K562 (cell line): ENCODE measurements around the gene RNF44. TPM values are rescaled to one million over a fixed set of nuclear protein-coding genes. Genes with fewer than 3 reads are reported as not detected.
A peak's percentile ranks its signal among the peaks of the same experiment; 100 is the strongest.

Experiments used
- ARID1B ChIP-seq: fragments of 450-650 bp; IDR thresholded peaks from 2 replicates; pipeline ENCODE4 v1.6.1; 2016; ENCODE audit warnings: antibody characterized with exemption, mild to moderate bottlenecking, inconsistent platforms
- BHLHE40 ChIP-seq: IDR thresholded peaks from 2 replicates; pipeline ENCODE4 v1.6.1; 2011; ENCODE audit warnings: low read length, improper control_type of control experiment
- ETV1 ChIP-seq: fragments of 450-650 bp; conservative IDR thresholded peaks from 2 replicates; pipeline ENCODE4 v1.6.1; 2016; ENCODE audit warnings: missing genetic modification characterization, control low read depth, low read depth, missing compliant biosample characterization
- FUS ChIP-seq: fragments of 200-400 bp; formaldehyde crosslinking; optimal IDR thresholded peaks from 2 replicates; pipeline ENCODE3; 2017; ENCODE audit warnings: low read depth, low read length
- GTF2A2 ChIP-seq: IDR thresholded peaks from 2 replicates; pipeline ENCODE4 v1.6.1; 2016; ENCODE audit warnings: mild to moderate bottlenecking, missing genetic modification characterization, missing compliant biosample characterization
- GTF2B ChIP-seq: IDR thresholded peaks from 2 replicates; pipeline ENCODE4 v1.6.1; 2011; ENCODE audit not compliant: insufficient read length; ENCODE audit errors: extremely low read depth
- MEIS2 ChIP-seq: fragments of 450-650 bp; IDR thresholded peaks from 2 replicates; pipeline ENCODE4 v1.6.1; 2014; ENCODE audit warnings: mild to moderate bottlenecking; ENCODE audit not compliant: partially characterized antibody
- MYC ChIP-seq, 2 experiments: fragments of 250-450 bp in 1 of 2; sonication (Bioruptor Pico) in 1 of 2; IDR thresholded peaks; 2 replicates each; pipeline versions ENCODE4 v1.5.1 to v1.6.1; 2012 to 2021; ENCODE audit warnings: low read depth in 2 of 2, borderline replicate concordance in 1 of 2, improper control_type of control experiment in 1 of 2, low read length in 1 of 2, mild to moderate bottlenecking in 1 of 2, moderate library complexity in 1 of 2
- NFIX ChIP-seq: fragments of 250-450 bp; sonication (Bioruptor Pico); IDR thresholded peaks from 2 replicates; pipeline ENCODE4 v1.4.0; 2020; ENCODE audit warnings: low read depth, mild to moderate bottlenecking, moderate library complexity
- PATZ1 ChIP-seq: fragments of 250-450 bp; sonication (Bioruptor Pico); IDR thresholded peaks from 2 replicates; pipeline ENCODE4 v1.5.0; 2020; ENCODE audit warnings: mild to moderate bottlenecking, borderline replicate concordance
- PRPF4 ChIP-seq: fragments of 200-400 bp; formaldehyde crosslinking; IDR thresholded peaks from one replicate; pipeline ENCODE4 v1.6.1; 2017; ENCODE audit warnings: low read length, low read depth, mild to moderate bottlenecking; ENCODE audit not compliant: insufficient read depth, poor library complexity, severe bottlenecking
- RBBP5 ChIP-seq: fragments of 200-600 bp; sonication (generic); IDR thresholded peaks from 2 replicates; pipeline ENCODE4 v1.6.1; 2012; ENCODE audit warnings: borderline replicate concordance, mild to moderate bottlenecking, low read length, control low read depth, inconsistent platforms; ENCODE audit not compliant: insufficient read depth, poor library complexity, severe bottlenecking
- TARDBP ChIP-seq: fragments of 450-650 bp; IDR thresholded peaks from 2 replicates; pipeline ENCODE4 v1.6.1; 2016
- ZKSCAN1 ChIP-seq: fragments of 150-350 bp; IDR thresholded peaks from 2 replicates; pipeline ENCODE4 v1.6.1; 2016; ENCODE audit warnings: low read depth, low read length
- ZNF12 ChIP-seq: sonication (generic); formaldehyde crosslinking; IDR thresholded peaks from 2 replicates; pipeline ENCODE4 v1.4.0; 2020; ENCODE audit warnings: mild to moderate bottlenecking, missing genetic modification reagents
- ZNF197 ChIP-seq: fragments of 200-800 bp; sonication (Bioruptor generic); IDR thresholded peaks from 2 replicates; pipeline ENCODE4 v1.6.1; 2016; ENCODE audit warnings: low read depth, missing genetic modification characterization, missing compliant biosample characterization
- ZNF212 ChIP-seq: fragments of 450-650 bp; formaldehyde crosslinking; IDR thresholded peaks from 2 replicates; pipeline ENCODE4 v1.4.0; 2020; ENCODE audit warnings: mild to moderate bottlenecking
- ZNF217 ChIP-seq: sonication (generic); formaldehyde crosslinking; IDR thresholded peaks from 2 replicates; pipeline ENCODE4 v1.8.0; 2022; ENCODE audit warnings: mild to moderate bottlenecking, missing genetic modification reagents
- ZNF584 ChIP-seq: fragments of 200-800 bp; sonication (Bioruptor generic); IDR thresholded peaks from 2 replicates; pipeline ENCODE4 v1.6.1; 2016; ENCODE audit warnings: low read depth, mild to moderate bottlenecking, missing genetic modification characterization, missing compliant biosample characterization
- ZNF644 ChIP-seq: fragments of 200-800 bp; sonication (Bioruptor generic); IDR thresholded peaks from 2 replicates; pipeline ENCODE4 v1.6.1; 2016; ENCODE audit warnings: low read depth, missing genetic modification characterization, missing compliant biosample characterization
- ZNF766 ChIP-seq: fragments of 200-800 bp; sonication (Bioruptor generic); conservative IDR thresholded peaks from 2 replicates; pipeline ENCODE4 v1.6.1; 2016; ENCODE audit warnings: missing genetic modification characterization, missing compliant biosample characterization
- polyA plus RNA-seq, 8 experiments: library from polyadenylated mRNA; depleted of rRNA in 4 of 8; stranded (reverse) in 5 of 8; unstranded in 3 of 8; fragments of >200 nt; fragmentation: Nextera tagmentation in 2 of 8; fragmentation: Illumina TruSeq in 1 of 8; extraction: Ambion mirVana in 2 of 8; extraction: Trizol in 1 of 8; gene quantifications; 2 replicates each; pipeline versions ENCODE4 v1.2.1 to v1.2.3, GENCODE V29; 2011 to 2014; ENCODE audit warnings: inconsistent platforms in 1 of 8, missing spikeins in 1 of 8
- total RNA-seq, 7 experiments: library from RNA; depleted of rRNA in 6 of 7; stranded (reverse); fragments of >200 nt in 6 of 7; fragmentation: Illumina TruSeq in 2 of 7; extraction: Trizol in 2 of 7; gene quantifications; 2 replicates each; pipeline versions ENCODE4 v1.2.1 to v1.2.3, GENCODE V29; 2011 to 2021; ENCODE audit warnings: low replicate concordance in 1 of 7
- TF ChIP-seq, protein P1 (sequence below), 3 experiments: IDR thresholded peaks in 2 of 3; conservative IDR thresholded peaks in 1 of 3; 2 replicates each; pipeline ENCODE4 v1.5.1; 2011 to 2012; ENCODE audit warnings: low read length in 3 of 3, mild to moderate bottlenecking in 3 of 3, control low read depth in 2 of 3, improper control_type of control experiment in 1 of 3, inconsistent platforms in 1 of 3, low read depth in 1 of 3, mixed read lengths in 1 of 3, moderate library complexity in 1 of 3; ENCODE audit not compliant: insufficient read depth in 2 of 3
- TF ChIP-seq, protein P2 (sequence below): fragments of 450-650 bp; IDR thresholded peaks from one replicate; pipeline ENCODE4 v1.6.1; 2018; ENCODE audit warnings: mild to moderate bottlenecking, moderate library complexity; ENCODE audit not compliant: partially characterized antibody

The RNF44 gene
- total and polyA plus RNA-seq, 9 of the 15 experiments (the other 6 are each of a cell fraction or from before 2014, with no cell fraction given) = 1.6 to 82.6 (median 7.4) TPM

DNA sequence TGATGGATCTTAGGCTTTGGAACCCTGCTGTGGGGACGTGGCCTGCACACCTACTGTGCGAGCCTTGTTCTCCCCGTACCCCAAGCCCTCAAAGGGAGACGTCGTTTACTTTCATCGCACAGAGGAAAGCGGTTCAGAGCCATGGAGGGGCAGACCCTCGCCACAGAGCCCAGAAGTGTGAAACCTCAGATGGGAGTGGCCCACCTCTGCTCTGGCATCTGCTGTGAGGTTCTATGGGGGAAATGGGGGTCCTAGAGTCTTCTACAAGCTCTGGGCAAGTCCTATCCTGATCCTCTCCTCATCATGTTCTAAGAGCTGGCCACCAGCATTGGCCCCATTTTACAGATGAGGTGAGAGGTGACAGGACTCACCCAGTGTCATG, 3.7 kb upstream of the RNF44 start (continued):
- TF ChIP-seq, protein P1, sequence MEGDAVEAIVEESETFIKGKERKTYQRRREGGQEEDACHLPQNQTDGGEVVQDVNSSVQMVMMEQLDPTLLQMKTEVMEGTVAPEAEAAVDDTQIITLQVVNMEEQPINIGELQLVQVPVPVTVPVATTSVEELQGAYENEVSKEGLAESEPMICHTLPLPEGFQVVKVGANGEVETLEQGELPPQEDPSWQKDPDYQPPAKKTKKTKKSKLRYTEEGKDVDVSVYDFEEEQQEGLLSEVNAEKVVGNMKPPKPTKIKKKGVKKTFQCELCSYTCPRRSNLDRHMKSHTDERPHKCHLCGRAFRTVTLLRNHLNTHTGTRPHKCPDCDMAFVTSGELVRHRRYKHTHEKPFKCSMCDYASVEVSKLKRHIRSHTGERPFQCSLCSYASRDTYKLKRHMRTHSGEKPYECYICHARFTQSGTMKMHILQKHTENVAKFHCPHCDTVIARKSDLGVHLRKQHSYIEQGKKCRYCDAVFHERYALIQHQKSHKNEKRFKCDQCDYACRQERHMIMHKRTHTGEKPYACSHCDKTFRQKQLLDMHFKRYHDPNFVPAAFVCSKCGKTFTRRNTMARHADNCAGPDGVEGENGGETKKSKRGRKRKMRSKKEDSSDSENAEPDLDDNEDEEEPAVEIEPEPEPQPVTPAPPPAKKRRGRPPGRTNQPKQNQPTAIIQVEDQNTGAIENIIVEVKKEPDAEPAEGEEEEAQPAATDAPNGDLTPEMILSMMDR (IDR thresholded peaks at IDR 0.05 in 2 of 3, conservative IDR thresholded peaks at IDR 0.05 in 1 of 3; ENCODE audit: insufficient read depth in 2 of 3, low read depth in 1 of 3, low read length in 3 of 3) = no peak
- TF ChIP-seq ZNF644 (tag) (peak; percentile 48), ZNF197 (CRISPR knock-in tag) (0 out of 2 replicates have a peak, but pooled peaks have one; percentile 44), ZNF766 (CRISPR knock-in tag) (0 out of 2 replicates have a peak, but pooled peaks have one; percentile 24), FUS (no peak), RBBP5 (no peak), GTF2B (no peak), TARDBP (peak; percentile 53; the same call in 1 of the 2 replicates), MYC (IDR thresholded peaks at IDR 0.05; ENCODE audit: low read depth, low read length) (no peak), MYC (CRISPR knock-in tag; IDR thresholded peaks at IDR 0.05; ENCODE audit: borderline replicate concordance, low read depth) (peak; percentile 52; the same call in 1 of the 2 replicates), BHLHE40 (no peak), PATZ1 (no peak), GTF2A2 (tag) (peak; percentile 20; the same call in 1 of the 2 replicates), ZNF584 (CRISPR knock-in tag) (peak; percentile 49; the same call in 1 of the 2 replicates), ZKSCAN1 (peak; percentile 90), NFIX (CRISPR knock-in tag) (no peak), MEIS2 (no peak), ZNF217 (CRISPR knock-in tag) (no peak), ZNF212 (no peak), ZNF12 (no peak), PRPF4 (no peak), ETV1 (no peak), ARID1B (no peak)
- TF ChIP-seq, protein P2, sequence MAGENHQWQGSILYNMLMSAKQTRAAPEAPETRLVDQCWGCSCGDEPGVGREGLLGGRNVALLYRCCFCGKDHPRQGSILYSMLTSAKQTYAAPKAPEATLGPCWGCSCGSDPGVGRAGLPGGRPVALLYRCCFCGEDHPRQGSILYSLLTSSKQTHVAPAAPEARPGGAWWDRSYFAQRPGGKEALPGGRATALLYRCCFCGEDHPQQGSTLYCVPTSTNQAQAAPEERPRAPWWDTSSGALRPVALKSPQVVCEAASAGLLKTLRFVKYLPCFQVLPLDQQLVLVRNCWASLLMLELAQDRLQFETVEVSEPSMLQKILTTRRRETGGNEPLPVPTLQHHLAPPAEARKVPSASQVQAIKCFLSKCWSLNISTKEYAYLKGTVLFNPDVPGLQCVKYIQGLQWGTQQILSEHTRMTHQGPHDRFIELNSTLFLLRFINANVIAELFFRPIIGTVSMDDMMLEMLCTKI = no peak
